KG1 (cell line): ENCODE data around the gene PSMG4.
A peak's percentile ranks its signal among the peaks of the same experiment; 100 is the strongest.

Source experiments
- DNase-seq: peaks from one replicate; lab custom pipeline; 2025; lab: John Stamatoyannopoulos, UW

PSMG4 gene, protein sequence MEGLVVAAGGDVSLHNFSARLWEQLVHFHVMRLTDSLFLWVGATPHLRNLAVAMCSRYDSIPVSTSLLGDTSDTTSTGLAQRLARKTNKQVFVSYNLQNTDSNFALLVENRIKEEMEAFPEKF

GRCh38 chr6:3258720-3259490, at the start of gene PSMG4:
Gene PSMG4, plus strand, starts transcription at chr6:3258947. Its CDS starts 76 bp downstream, at chr6:3259023.
- peak; percentile 75 for DNase-seq

GRCh38 chr6:3209114-3210023, 49.4 kb upstream of the PSMG4 start:
- DNase-seq: no peak

DNA sequence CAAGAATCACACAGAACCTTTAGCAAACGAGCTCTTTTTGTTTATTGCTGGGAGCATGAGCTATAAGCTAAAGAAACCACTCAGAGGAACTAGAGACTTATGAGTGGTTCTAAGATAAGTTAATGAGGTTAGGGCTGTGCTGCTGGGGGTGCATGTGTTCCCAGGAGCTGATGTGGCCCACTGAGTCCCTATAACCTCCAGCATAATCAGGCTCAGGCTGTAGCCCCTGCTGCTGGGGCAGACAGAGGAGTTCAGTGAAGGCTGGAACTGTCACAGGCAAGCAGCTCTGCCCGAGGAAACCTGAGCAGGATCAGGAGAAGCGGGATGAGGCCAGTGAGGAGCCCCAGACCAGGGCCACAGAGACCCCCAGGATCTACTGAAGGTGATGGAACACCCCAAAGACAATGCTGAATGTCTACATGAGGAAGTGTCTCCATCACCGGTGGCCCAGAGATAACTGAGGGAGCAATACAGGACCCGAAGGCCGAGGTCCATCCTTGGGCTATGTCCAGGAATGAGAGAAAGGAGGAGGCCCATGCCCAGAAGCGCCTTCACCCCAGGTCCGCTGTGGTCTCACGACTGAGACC, 48.6 kb upstream of the PSMG4 start:
- DNase-seq: no peak

DNA sequence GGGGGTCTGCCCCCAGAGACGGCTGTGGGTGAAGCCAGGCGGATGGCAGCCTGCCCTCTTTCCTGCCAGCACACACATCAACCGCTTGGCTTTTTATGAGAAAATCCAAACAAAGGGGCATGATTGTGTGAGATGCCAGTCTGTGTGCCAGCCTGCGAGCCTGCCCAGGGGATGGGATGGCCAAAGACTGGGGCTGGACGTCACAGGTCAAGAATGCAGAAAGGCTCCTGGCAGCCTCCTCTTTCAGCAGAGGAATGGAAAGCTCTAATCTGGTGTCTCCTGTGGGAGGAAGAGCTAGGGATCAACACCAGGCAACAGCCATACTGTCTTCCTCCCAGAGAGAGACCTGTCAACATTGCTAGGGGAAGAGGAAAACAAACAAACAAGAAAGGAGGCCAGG, 47.1 kb upstream of the PSMG4 start:
- no peak for DNase-seq

- no peak for DNase-seq
Observed at GRCh38 chr6:3212261-3212660, 46.5 kb upstream of the PSMG4 start.

DNA sequence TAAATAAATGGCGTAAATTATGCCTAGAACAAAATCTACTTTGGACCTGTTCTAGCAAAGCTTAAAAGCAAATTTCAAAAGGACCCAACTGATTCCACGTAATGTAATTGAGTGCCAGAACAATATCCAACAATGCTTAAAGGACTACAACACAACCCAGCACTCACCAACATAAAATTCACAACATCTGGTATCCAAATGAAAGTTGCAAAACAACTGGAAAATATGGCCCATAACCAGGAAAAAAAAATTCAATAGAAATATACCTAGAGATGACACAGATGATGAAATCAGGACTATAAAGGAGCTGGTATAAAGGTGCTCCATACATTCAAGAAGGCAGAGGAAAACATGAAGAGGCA, 45.4 kb upstream of the PSMG4 start:
- no peak for DNase-seq

GRCh38 chr6:3214898-3215297, 43.8 kb upstream of the PSMG4 start:
- no peak for DNase-seq

- no peak for DNase-seq
Observed at GRCh38 chr6:3217286-3217685, 41.5 kb upstream of the PSMG4 start.

GRCh38 chr6:3218266-3218665, 40.5 kb upstream of the PSMG4 start:
- no peak for DNase-seq

GRCh38 chr6:3220366-3220765, 38.4 kb upstream of the PSMG4 start:
- DNase-seq: no peak

GRCh38 chr6:3221578-3221977, 37.2 kb upstream of the PSMG4 start:
- DNase-seq: no peak

DNA sequence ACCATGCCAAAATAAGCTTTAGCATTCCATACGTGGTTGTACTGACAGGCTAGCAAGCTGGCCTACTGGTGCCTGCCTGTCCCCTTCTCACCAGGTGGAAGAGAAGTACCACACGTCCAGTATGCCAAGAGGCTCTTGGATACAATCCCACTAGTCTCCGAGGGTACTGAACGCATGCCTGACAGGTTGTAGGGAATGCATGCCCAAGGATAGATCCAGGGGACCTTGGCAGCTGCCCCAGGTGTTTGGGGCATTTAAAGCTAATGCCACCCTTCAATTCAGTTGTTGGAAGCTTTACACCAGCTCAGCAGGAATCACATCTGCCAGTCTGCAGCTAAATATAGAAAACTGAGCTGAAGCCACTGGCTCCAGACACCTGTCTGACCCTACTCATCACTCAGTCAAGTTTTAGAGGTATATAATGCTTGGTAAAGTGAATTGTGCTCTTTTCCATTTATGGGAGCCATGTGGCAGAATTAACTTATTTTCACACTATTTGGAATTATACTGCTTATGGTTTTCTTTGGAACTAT, 36.2 kb upstream of the PSMG4 start:
- no peak for DNase-seq

DNA sequence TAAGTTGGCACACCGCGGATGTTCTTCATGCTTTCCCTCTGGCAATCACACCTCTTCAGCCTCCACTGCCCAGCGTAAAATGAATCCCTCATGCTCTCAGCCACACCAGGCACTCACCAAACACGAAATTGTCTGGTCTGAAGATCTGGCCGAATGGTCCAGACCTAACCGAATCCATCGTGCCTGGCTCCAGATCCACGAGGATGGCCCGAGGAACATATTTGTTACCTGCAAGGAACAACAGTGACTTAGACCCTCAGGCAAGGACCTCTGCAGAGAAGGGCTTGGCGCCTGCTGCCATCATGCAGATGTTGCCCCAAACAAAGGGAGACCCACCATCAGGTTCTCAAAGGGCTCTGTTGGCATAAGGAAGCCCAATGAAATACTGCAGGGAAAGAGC, 32.7 kb upstream of the PSMG4 start:
- DNase-seq: no peak

DNA sequence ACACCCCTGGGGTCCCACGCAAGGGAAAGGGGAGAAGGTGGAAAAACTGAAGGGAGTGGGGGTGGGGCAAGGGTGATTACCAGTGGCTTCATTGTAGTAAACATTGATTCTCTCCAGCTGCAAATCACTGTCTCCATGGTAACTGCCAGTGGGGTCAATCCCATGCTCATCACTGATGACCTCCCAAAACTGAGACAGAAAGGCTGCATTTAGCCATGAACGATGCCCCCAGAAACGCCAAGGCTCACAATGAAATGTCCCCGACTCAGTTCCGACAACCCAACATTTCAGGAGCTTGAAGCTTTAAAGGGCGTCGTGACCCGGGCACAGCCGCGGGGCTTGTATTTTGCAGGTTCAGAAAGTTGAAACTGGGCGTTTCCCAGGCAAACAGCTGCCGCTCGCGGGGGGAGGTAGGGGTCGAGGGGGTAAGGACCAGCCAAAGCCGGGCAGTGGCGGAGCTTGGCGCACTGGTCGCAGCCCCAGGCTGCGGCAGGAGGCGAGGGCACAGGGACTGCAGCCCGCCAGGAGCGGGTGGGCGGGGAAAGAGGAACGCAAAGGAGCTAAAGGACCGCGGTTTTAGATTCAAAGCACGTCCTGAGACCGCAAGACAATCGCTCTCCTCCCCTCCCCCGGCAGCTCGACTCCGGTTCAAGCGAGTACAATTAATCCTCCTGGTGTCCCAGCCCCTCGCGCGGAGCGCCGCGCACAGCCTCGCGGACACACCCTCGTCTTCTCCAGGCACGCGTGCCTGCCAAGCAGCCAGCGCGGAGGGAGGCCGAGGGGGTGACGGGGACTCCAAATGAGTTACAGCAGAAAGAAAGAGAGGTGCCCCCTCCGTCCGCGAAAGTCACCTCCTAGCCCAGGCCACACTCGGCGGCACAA, 32.0 kb upstream of the PSMG4 start:
- no peak for DNase-seq

- DNase-seq: no peak
Observed at GRCh38 chr6:3227363-3228045, 31.2 kb upstream of the PSMG4 start, which contains the start of gene TUBB2B. Gene TUBB2B, minus strand, starts transcription at chr6:3227653. Its CDS starts 110 bp downstream, at chr6:3227543.

- no peak for DNase-seq
Observed at GRCh38 chr6:3228046-3228671, 30.6 kb upstream of the PSMG4 start.

- DNase-seq: no peak
Observed at GRCh38 chr6:3228771-3229565, 29.8 kb upstream of the PSMG4 start.

- no peak for DNase-seq
Observed at GRCh38 chr6:3229566-3230178, 29.1 kb upstream of the PSMG4 start.
